Lower leg skin (tissue), 4 donors: Measurements from ENCODE around the gene PIGC. TPM values are rescaled to one million over a fixed set of nuclear protein-coding genes. Genes with fewer than 3 reads are reported as not detected.

Source experiments
- DNase-seq, 2 donors: peaks; one replicate each; pipeline ENCODE4 v3.0.0-alpha.2; 2019; ENCODE audit warnings: low spot score in 2 of 2
- H3K4me3 ChIP-seq: fragments of 200-600 bp; sonication (generic); 2 replicates; pipeline ENCODE4 v1.5.1; 2017; ENCODE audit warnings: mild to moderate bottlenecking, low read depth; ENCODE audit not compliant: poor library complexity, severe bottlenecking
- CTCF ChIP-seq, 3 donors: fragments of 450-650 bp; IDR thresholded peaks; one replicate each; pipeline ENCODE4 v1.5.1; 2016; ENCODE audit warnings: antibody characterized with exemption in 3 of 3, mild to moderate bottlenecking in 3 of 3, moderate library complexity in 2 of 3
- POLR2A ChIP-seq, 2 donors: fragments of 450-650 bp; IDR thresholded peaks; one replicate each; pipeline ENCODE4 v1.6.1; 2016 to 2017; ENCODE audit warnings: antibody characterized with exemption in 2 of 2, mild to moderate bottlenecking in 1 of 2, moderate library complexity in 1 of 2
- WGBS, 2 donors: methylation state at CpG; one replicate each; pipeline ENCODE4 v1.1.5; 2018; 5-methylcytosine and 5-hydroxymethylcytosine counted together
- intact Hi-C: fragments of 100-400 bp; cut with DNase I; formaldehyde crosslinking; loops from one replicate; pipeline ENCODE4 v1.15.0; 2023; ENCODE audit warnings: low total_unique reads
- total RNA-seq, 4 donors: library from RNA; depleted of rRNA; stranded (reverse); fragments of >200 nt; gene quantifications; one replicate each; pipeline ENCODE4 v1.1.0, GENCODE V29; 2016

The PIGC gene
- total RNA-seq, 4 donors from 2014 or later = 26.2 to 60.3 (median 48.4) TPM

GRCh38 chr1:172486805-172487454 is 43.1 kb upstream of the PIGC start:
- WGBS, 2 donors = 65 to 67% methylated on average over 3 of the region's 3 CpGs
- intact Hi-C loops = no loop called here
- no peak for TF ChIP-seq POLR2A (IDR thresholded peaks at IDR 0.05)
- no peak for TF ChIP-seq CTCF (IDR thresholded peaks at IDR 0.05)
- no peak for DNase-seq
- H3K4me3 ChIP-seq = no peak overlapping the region

GRCh38 chr1:172485626-172486025 is 41.8 kb upstream of the PIGC start:
- intact Hi-C loops = no loop called here
- H3K4me3 ChIP-seq = no peak overlapping the region
- TF ChIP-seq POLR2A (IDR thresholded peaks at IDR 0.05) = no peak
- no peak for TF ChIP-seq CTCF (IDR thresholded peaks at IDR 0.05)
- WGBS, 2 donors = 50 to 61% methylated on average over 5 of the region's 5 CpGs
- DNase-seq = no peak

- intact Hi-C loops = no loop called here
- no peak for DNase-seq
- TF ChIP-seq POLR2A (IDR thresholded peaks at IDR 0.05) = no peak
- TF ChIP-seq CTCF (IDR thresholded peaks at IDR 0.05) = no peak
- H3K4me3 ChIP-seq = no peak overlapping the region
These were observed 40.4 kb upstream of the PIGC start for GRCh38 chr1:172484252-172484651.

- H3K4me3 ChIP-seq = no peak overlapping the region
- intact Hi-C loops = no loop called here
- DNase-seq = no peak
- TF ChIP-seq POLR2A (IDR thresholded peaks at IDR 0.05) (no peak), CTCF (IDR thresholded peaks at IDR 0.05) (no peak)
These were observed 39.6 kb upstream of the PIGC start for GRCh38 chr1:172483448-172483847.

- intact Hi-C loops = no loop called here
- no peak overlapping the region for H3K4me3 ChIP-seq
- WGBS, 2 donors = 0% methylated on average over 1 of the region's 1 CpG
- DNase-seq = no peak
- no peak for TF ChIP-seq CTCF (IDR thresholded peaks at IDR 0.05)
- TF ChIP-seq POLR2A (IDR thresholded peaks at IDR 0.05) = no peak
These were observed 38.2 kb upstream of the PIGC start for GRCh38 chr1:172482044-172482443.

- 70 to 74% methylated on average over 3 of the region's 3 CpGs for WGBS, 2 donors
- DNase-seq = no peak
- H3K4me3 ChIP-seq = no peak overlapping the region
- intact Hi-C loops = no loop called here
- TF ChIP-seq CTCF (IDR thresholded peaks at IDR 0.05) (no peak), POLR2A (IDR thresholded peaks at IDR 0.05) (no peak)
These were observed 36.6 kb upstream of the PIGC start for GRCh38 chr1:172480431-172480830.
